Glutamatergic neuron (in vitro differentiated cells): ENCODE measurements around the gene ANKH. TPM values are rescaled to one million over a fixed set of nuclear protein-coding genes. Genes with fewer than 3 reads are reported as not detected.

Source experiments
- DNase-seq: peaks from one replicate; pipeline ENCODE4 v3.0.0; 2022
- H3K27ac Mint-ChIP-seq: one replicate; pipeline ENCODE4 v1.8.0; 2020; ENCODE audit warnings: mild to moderate bottlenecking, mixed read lengths, inconsistent platforms; ENCODE audit not compliant: unreplicated experiment
- H3K27me3 Mint-ChIP-seq: one replicate; pipeline ENCODE4 v1.8.0; 2020; ENCODE audit warnings: mild to moderate bottlenecking, moderate library complexity, mixed read lengths, inconsistent platforms; ENCODE audit not compliant: unreplicated experiment
- H3K36me3 Mint-ChIP-seq: one replicate; pipeline ENCODE4 v1.8.0; 2020; ENCODE audit warnings: mild to moderate bottlenecking, mixed read lengths, inconsistent platforms; ENCODE audit not compliant: unreplicated experiment
- H3K4me1 Mint-ChIP-seq: one replicate; pipeline ENCODE4 v1.8.0; 2020; ENCODE audit warnings: mild to moderate bottlenecking, low read depth, mixed read lengths, inconsistent platforms; ENCODE audit not compliant: unreplicated experiment
- H3K4me3 Mint-ChIP-seq: one replicate; pipeline ENCODE4 v1.8.0; 2020; ENCODE audit warnings: mild to moderate bottlenecking, mixed read lengths, inconsistent platforms; ENCODE audit not compliant: unreplicated experiment
- H3K9me3 Mint-ChIP-seq: one replicate; pipeline ENCODE4 v1.8.0; 2020; ENCODE audit warnings: mild to moderate bottlenecking, moderate library complexity, mixed read lengths, inconsistent platforms; ENCODE audit not compliant: unreplicated experiment
- total RNA-seq: library from RNA; stranded (reverse); fragmentation: NEBNext Ultra II Directional; extraction: Animal tissue kit (Norgen Biotek cat#: 25700); gene quantifications from one replicate; pipeline ENCODE4 v1.2.1, GENCODE V29; 2021; ENCODE audit not compliant: unreplicated experiment
- TF ChIP-seq, protein P1 (sequence below): fragments of 200-600 bp; sonication (generic); IDR thresholded peaks from one replicate; pipeline ENCODE4 v1.5.0; 2021; ENCODE audit not compliant: partially characterized antibody, unreplicated experiment

ANKH gene
- total RNA-seq, 1 donor from 2014 or later: 83.3 TPM

DNA sequence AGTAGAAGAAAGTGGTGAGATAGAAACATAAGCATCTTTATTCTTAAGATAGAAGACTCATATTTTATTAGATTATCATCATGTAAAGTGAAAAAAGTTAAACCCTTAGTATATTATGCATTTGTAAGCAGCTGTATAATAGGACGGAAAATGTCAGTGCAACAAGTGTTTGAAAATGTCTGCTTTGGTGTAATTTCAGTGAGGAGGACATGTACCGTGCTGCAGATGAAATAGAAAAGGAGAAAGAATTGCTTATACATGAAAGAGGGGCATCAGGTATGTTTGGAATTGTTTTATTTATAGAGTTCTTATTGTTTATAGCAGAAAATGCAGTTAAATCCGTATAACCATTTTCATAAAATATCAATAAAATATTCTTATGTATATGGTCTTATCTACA is 198.1 kb downstream of the ANKH start:
- Mint-ChIP-seq H3K4me3 (no peak overlapping the region), H3K36me3 (peaks cover 5% of the 10 kb centered on the region), H3K9me3 (no peaks in the 10 kb centered on the region), H3K4me1 (peaks cover 2% of the 10 kb centered on the region), H3K27ac (no peak overlapping the region), H3K27me3 (peaks cover 3% of the 10 kb centered on the region)
- TF ChIP-seq, protein P1, sequence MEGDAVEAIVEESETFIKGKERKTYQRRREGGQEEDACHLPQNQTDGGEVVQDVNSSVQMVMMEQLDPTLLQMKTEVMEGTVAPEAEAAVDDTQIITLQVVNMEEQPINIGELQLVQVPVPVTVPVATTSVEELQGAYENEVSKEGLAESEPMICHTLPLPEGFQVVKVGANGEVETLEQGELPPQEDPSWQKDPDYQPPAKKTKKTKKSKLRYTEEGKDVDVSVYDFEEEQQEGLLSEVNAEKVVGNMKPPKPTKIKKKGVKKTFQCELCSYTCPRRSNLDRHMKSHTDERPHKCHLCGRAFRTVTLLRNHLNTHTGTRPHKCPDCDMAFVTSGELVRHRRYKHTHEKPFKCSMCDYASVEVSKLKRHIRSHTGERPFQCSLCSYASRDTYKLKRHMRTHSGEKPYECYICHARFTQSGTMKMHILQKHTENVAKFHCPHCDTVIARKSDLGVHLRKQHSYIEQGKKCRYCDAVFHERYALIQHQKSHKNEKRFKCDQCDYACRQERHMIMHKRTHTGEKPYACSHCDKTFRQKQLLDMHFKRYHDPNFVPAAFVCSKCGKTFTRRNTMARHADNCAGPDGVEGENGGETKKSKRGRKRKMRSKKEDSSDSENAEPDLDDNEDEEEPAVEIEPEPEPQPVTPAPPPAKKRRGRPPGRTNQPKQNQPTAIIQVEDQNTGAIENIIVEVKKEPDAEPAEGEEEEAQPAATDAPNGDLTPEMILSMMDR: no peak
- DNase-seq: no peak

DNA sequence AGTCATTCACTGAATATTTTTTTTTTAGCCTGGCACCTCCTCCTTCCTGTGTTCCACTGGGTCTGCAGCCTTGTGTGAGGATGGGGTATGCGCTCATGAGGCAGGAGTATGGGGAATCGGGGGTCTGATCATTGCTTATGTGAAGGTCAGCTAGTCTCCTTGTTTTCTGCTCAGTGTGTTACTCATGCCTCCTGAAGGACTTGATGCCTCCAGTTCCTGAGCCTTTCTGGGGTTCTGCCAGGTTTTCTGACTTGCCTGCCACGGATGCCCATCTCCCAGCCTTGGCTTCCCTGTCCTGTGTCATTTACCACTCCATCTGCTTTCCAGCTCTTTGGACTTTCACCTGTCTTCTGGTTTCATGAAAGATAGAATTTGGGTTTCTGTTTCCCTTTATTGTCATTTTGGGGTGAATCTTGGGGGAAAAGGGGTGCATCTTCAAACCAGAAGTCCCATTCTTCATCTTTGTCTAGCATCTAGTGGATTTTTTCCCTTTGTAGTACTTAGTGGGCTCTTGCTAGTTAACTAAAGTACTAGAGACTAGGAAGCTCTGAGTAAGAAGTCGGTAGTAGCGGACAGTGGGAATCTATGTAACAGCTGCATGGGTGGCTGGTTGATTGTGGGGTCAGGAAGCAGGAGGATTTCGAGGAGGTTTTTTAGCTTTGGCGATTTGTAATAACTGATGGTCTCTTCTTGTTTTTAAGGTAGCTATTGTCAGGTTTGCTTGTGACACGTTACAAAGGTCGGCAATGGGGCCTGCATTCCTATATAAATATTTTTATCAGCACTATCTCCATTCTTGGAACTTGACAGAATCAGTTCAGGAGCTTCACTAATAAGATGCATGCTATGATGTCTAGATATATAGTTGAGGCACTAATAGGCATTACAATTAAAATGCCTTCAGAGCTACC is 198.8 kb downstream of the ANKH start:
- Mint-ChIP-seq H3K4me1 (peaks cover 4% of the 10 kb centered on the region), H3K9me3 (no peaks in the 10 kb centered on the region), H3K27me3 (peaks cover 3% of the 10 kb centered on the region), H3K4me3 (no peak overlapping the region), H3K27ac (no peak overlapping the region), H3K36me3 (peaks cover under 1% of the 10 kb centered on the region)
- TF ChIP-seq, protein P1: no peak
- DNase-seq: no peak

DNA sequence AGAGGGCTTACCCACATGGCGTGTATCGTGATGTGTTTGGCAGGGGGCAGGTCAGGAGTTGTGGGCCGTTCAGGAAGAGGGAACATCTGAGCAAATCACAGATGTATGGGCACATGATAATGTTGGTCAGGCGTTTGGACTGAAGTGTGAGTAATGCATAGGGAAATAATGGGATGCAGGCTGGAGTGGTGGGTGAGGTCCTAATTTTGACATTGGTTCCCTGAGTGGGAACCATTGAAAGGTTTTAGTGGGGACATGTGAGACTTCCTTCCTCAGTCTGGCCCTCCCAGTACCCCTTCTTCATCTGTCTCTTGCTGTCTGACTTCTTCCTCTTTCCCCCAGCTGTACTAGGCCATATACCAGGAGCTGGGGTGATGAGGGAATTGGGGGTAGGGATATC is 199.5 kb downstream of the ANKH start:
- Mint-ChIP-seq H3K9me3 (no peaks in the 10 kb centered on the region), H3K27ac (no peak overlapping the region), H3K4me1 (peaks cover 4% of the 10 kb centered on the region), H3K27me3 (peaks cover 3% of the 10 kb centered on the region), H3K36me3 (no peaks in the 10 kb centered on the region), H3K4me3 (no peak overlapping the region)
- TF ChIP-seq, protein P1: no peak
- DNase-seq: no peak

DNA sequence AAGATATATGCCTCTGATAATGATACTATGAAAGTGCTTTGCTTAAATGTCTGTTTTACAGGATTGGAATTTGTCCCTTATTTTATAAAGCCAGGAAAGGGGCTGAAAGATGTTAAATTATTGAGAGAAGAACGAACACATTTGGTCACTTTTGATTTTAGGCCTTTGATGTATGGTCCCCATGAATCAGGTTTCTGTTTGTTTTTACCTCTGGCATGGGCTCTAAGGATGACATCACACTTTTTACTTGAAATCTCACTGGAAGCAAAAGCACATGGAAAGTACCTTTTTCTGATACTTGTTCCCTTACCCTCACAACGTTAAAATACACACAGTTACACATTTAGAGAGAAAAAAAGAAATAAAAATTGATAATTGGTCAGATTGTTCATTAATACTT is 200.2 kb downstream of the ANKH start:
- TF ChIP-seq, protein P1: no peak
- H3K4me1 Mint-ChIP-seq: peaks cover 4% of the 10 kb centered on the region
- no peaks in the 10 kb centered on the region for H3K9me3 Mint-ChIP-seq
- H3K27me3 Mint-ChIP-seq: peaks cover 3% of the 10 kb centered on the region
- no peak overlapping the region for H3K4me3 Mint-ChIP-seq
- no peak for DNase-seq
- no peak overlapping the region for H3K27ac Mint-ChIP-seq
- no peaks in the 10 kb centered on the region for H3K36me3 Mint-ChIP-seq

DNA sequence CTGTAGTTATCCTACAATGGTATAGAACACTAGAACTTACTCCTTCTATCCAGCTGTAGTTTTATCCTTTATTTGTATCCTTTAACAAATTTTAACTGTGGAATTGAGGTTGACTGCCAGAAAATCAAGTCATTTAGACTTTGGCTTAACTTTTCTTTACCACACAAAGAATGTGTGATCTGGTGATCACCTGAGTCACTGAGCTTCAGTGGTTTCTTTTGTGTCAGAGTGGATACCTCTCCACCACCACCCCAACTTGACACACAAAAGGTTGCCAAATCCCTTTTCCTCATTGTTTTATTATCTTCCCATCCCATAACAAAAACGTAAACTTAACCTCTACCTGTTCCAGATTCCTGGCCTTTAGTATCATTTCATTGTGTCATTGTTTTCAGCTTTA is 201.6 kb downstream of the ANKH start:
- Mint-ChIP-seq H3K4me1 (peaks cover 11% of the 10 kb centered on the region), H3K27ac (no peak overlapping the region), H3K9me3 (peaks cover 1% of the 10 kb centered on the region), H3K36me3 (no peaks in the 10 kb centered on the region), H3K27me3 (peaks cover 5% of the 10 kb centered on the region), H3K4me3 (no peak overlapping the region)
- DNase-seq: no peak
- TF ChIP-seq, protein P1: no peak
